Neural cell (in vitro differentiated cells): ENCODE results near the gene TOLLIP. TPM values are rescaled to one million over a fixed set of nuclear protein-coding genes. Genes with fewer than 3 reads are reported as not detected.

Experiments
- H2AFZ ChIP-seq: fragments of 200-600, 300-800 bp; sonication (generic), shearing (Covaris generic); 2 replicates; pipeline ENCODE4 v1.6.0; 2014; ENCODE audit warnings: low read depth, mild to moderate bottlenecking, antibody characterized with exemption, low read length, moderate library complexity
- H3F3A ChIP-seq: fragments of 200-600 bp; shearing (Covaris generic); 2 replicates; pipeline ENCODE4 v1.6.1; 2016; ENCODE audit warnings: mild to moderate bottlenecking, moderate library complexity, mixed read lengths, antibody characterized with exemption, low read length; ENCODE audit not compliant: insufficient read depth, poor library complexity, severe bottlenecking
- H3K27ac ChIP-seq: fragments of 200-600, 300-800 bp; sonication (generic), shearing (Covaris generic); 2 replicates; pipeline ENCODE4 v1.5.1; 2014; ENCODE audit warnings: mild to moderate bottlenecking, low read length, moderate library complexity
- H3K27me3 ChIP-seq: fragments of 300-800, 200-600 bp; sonication (generic), shearing (Covaris generic); 2 replicates; pipeline ENCODE4 v1.6.0; 2014; ENCODE audit warnings: mild to moderate bottlenecking, low read depth, low read length, moderate library complexity; ENCODE audit not compliant: insufficient read depth
- H3K36me3 ChIP-seq: fragments of 300-800, 200-600 bp; sonication (generic), shearing (Covaris generic); 2 replicates; pipeline ENCODE4 v1.5.1; 2014; ENCODE audit warnings: mild to moderate bottlenecking, antibody characterized with exemption, low read length, moderate library complexity; ENCODE audit not compliant: insufficient read depth
- H3K4me2 ChIP-seq: fragments of 300-800, 200-600 bp; sonication (generic), shearing (Covaris generic); 2 replicates; pipeline ENCODE4 v1.6.0; 2014; ENCODE audit warnings: mild to moderate bottlenecking, low read length
- H3K4me3 ChIP-seq: fragments of 300-800, 200-600 bp; sonication (generic), shearing (Covaris generic); 2 replicates; pipeline ENCODE4 v1.5.1; 2014; ENCODE audit warnings: mild to moderate bottlenecking, low read length, moderate library complexity
- H3K79me2 ChIP-seq: fragments of 200-600 bp; shearing (Covaris generic); replicated peaks from 2 replicates; pipeline ENCODE4 v1.6.0; 2014; ENCODE audit warnings: mild to moderate bottlenecking, low read length, moderate library complexity; ENCODE audit not compliant: insufficient read depth
- H3K9ac ChIP-seq: fragments of 300-800, 200-600 bp; sonication (generic), shearing (Covaris generic); 2 replicates; pipeline ENCODE4 v1.6.1; 2016; ENCODE audit warnings: mild to moderate bottlenecking, low read length, mixed read lengths
- H3K9me2 ChIP-seq: fragments of 200-600 bp; shearing (Covaris generic); 2 replicates; pipeline ENCODE4 v1.6.1; 2016; ENCODE audit warnings: mild to moderate bottlenecking, low read length, mixed read lengths; ENCODE audit not compliant: insufficient read depth
- H3K9me3 ChIP-seq: fragments of 200-600, 300-800 bp; sonication (generic), shearing (Covaris generic); 2 replicates; pipeline ENCODE4 v1.6.1; 2016; ENCODE audit warnings: mild to moderate bottlenecking, mixed run types, low read length, moderate library complexity, mixed read lengths
- H4K20me1 ChIP-seq: fragments of 200-600 bp; shearing (Covaris generic); 2 replicates; pipeline ENCODE4 v1.6.1; 2016; ENCODE audit warnings: mild to moderate bottlenecking, mixed run types; ENCODE audit not compliant: insufficient read depth
- CTCF ChIP-seq: fragments of 450-650 bp; IDR thresholded peaks from 2 replicates; pipeline ENCODE4 v1.5.1; 2014; ENCODE audit warnings: antibody characterized with exemption, mild to moderate bottlenecking, moderate library complexity; ENCODE audit not compliant: poor library complexity, severe bottlenecking
- EP300 ChIP-seq: fragments of 450-650 bp; conservative IDR thresholded peaks from 2 replicates; pipeline ENCODE4 v1.6.1; 2014; ENCODE audit warnings: antibody characterized with exemption, mild to moderate bottlenecking, moderate library complexity; ENCODE audit not compliant: poor library complexity, severe bottlenecking
- EZH2 ChIP-seq: fragments of 200-600, 300-800 bp; shearing (Covaris generic), sonication (generic); IDR thresholded peaks from 2 replicates; pipeline ENCODE4 v1.6.1; 2014; ENCODE audit warnings: antibody characterized with exemption, low read length, borderline replicate concordance, mild to moderate bottlenecking; ENCODE audit not compliant: insufficient read depth, poor library complexity, severe bottlenecking
- MXI1 ChIP-seq: fragments of 450-650 bp; conservative IDR thresholded peaks from 2 replicates; pipeline ENCODE4 v1.6.1; 2014; ENCODE audit warnings: antibody characterized with exemption, mild to moderate bottlenecking; ENCODE audit not compliant: poor library complexity, severe bottlenecking
- POLR2AphosphoS5 ChIP-seq: IDR thresholded peaks from 2 replicates; pipeline ENCODE4 v1.6.1; 2012
- RAD21 ChIP-seq: fragments of 450-650 bp; conservative IDR thresholded peaks from 2 replicates; pipeline ENCODE4 v1.6.1; 2014; ENCODE audit warnings: antibody characterized with exemption, mild to moderate bottlenecking, moderate library complexity
- REST ChIP-seq: IDR thresholded peaks from 2 replicates; pipeline ENCODE4 v1.6.1; 2012; ENCODE audit warnings: borderline replicate concordance
- SMC3 ChIP-seq: fragments of 450-650 bp; conservative IDR thresholded peaks from 2 replicates; pipeline ENCODE4 v1.6.1; 2014; ENCODE audit warnings: antibody characterized with exemption, mild to moderate bottlenecking, moderate library complexity; ENCODE audit not compliant: poor library complexity
- TAF1 ChIP-seq: IDR thresholded peaks from 2 replicates; pipeline ENCODE4 v1.6.1; 2012; ENCODE audit warnings: low read depth
- polyA plus RNA-seq: library from polyadenylated mRNA; depleted of rRNA; stranded (reverse); fragments of >200 nt; gene quantifications from 2 replicates; pipeline ENCODE4 v1.2.3, GENCODE V29; 2014

Gene TOLLIP
- polyA plus RNA-seq, 1 donor from 2014 or later, result 24.1 TPM

GRCh38 chr11:1230456-1231395, 78.7 kb downstream of the TOLLIP start:
- H3F3A ChIP-seq, result no peaks in the 10 kb centered on the region
- H3K4me2 ChIP-seq, result no peak overlapping the region
- no peaks in the 10 kb centered on the region for H3K27me3 ChIP-seq
- H3K4me3 ChIP-seq, result no peak overlapping the region
- no peaks in the 10 kb centered on the region for H3K36me3 ChIP-seq
- H3K27ac ChIP-seq, result no peak overlapping the region
- H3K9me3 ChIP-seq, result no peaks in the 10 kb centered on the region
- H3K9ac ChIP-seq, result no peak overlapping the region
- H4K20me1 ChIP-seq, result no peaks in the 10 kb centered on the region
- H3K79me2 ChIP-seq, result no peaks in the 10 kb centered on the region
- H2AFZ ChIP-seq, result no peak overlapping the region
- H3K9me2 ChIP-seq, result no peaks in the 10 kb centered on the region
- TF ChIP-seq CTCF (no peak), REST (no peak)

GRCh38 chr11:1230121-1230455, 79.3 kb downstream of the TOLLIP start:
- Histone ChIP-seq H3K4me2 (no peak overlapping the region), H4K20me1 (no peaks in the 10 kb centered on the region), H3K36me3 (no peaks in the 10 kb centered on the region), H3K79me2 (no peaks in the 10 kb centered on the region), H3K9me2 (no peaks in the 10 kb centered on the region), H3K9me3 (no peaks in the 10 kb centered on the region), H3K27me3 (no peaks in the 10 kb centered on the region), H3K4me3 (no peak overlapping the region), H3F3A (no peaks in the 10 kb centered on the region), H2AFZ (no peak overlapping the region), H3K27ac (no peak overlapping the region), H3K9ac (no peak overlapping the region)
- no peak for TF ChIP-seq REST
- TF ChIP-seq EZH2, result no peak
- TF ChIP-seq MXI1, result no peak
- no peak for TF ChIP-seq SMC3
- no peak for TF ChIP-seq TAF1
- no peak for TF ChIP-seq CTCF
- TF ChIP-seq RAD21, result no peak
- TF ChIP-seq POLR2AphosphoS5, result no peak
- no peak for TF ChIP-seq EP300
